GM19372 (cell line): ENCODE data around the gene PCDH8.

Source experiments
- ATAC-seq: cut with Tn5 transposase; IDR thresholded peaks from one replicate; pipeline ENCODE4 v1.9.1; 2021; ENCODE audit warnings: mild to moderate bottlenecking, low read depth, moderate library complexity; ENCODE audit not compliant: unreplicated experiment

Gene PCDH8

GRCh38 chr13:52848455-52849195, at the start of gene PCDH8:
Gene PCDH8 (minus strand): TSS chr13:52848640. CDS start chr13:52848436, 204 bp downstream.
- ATAC-seq: no peak

- ATAC-seq: no peak
These were observed 48.6 kb upstream of the PCDH8 start for GRCh38 chr13:52896827-52897659.

GRCh38 chr13:52894413-52894812, 46.0 kb upstream of the PCDH8 start:
- no peak for ATAC-seq

GRCh38 chr13:52892925-52893324, 44.5 kb upstream of the PCDH8 start:
- no peak for ATAC-seq

GRCh38 chr13:52891706-52892105, 43.3 kb upstream of the PCDH8 start:
- no peak for ATAC-seq

GRCh38 chr13:52887165-52887564, 38.7 kb upstream of the PCDH8 start:
- ATAC-seq: no peak

GRCh38 chr13:52885141-52885540, 36.7 kb upstream of the PCDH8 start:
- ATAC-seq: no peak

- ATAC-seq: no peak
These were observed 36.1 kb upstream of the PCDH8 start for GRCh38 chr13:52884429-52885010.

GRCh38 chr13:52882785-52883184, 34.3 kb upstream of the PCDH8 start:
- ATAC-seq: no peak

GRCh38 chr13:52879950-52880741, 31.7 kb upstream of the PCDH8 start:
- ATAC-seq: no peak

GRCh38 chr13:52878831-52879230, 30.4 kb upstream of the PCDH8 start:
- no peak for ATAC-seq

- no peak for ATAC-seq
These were observed 21.7 kb upstream of the PCDH8 start for GRCh38 chr13:52870143-52870542.

GRCh38 chr13:52869621-52870020, 21.2 kb upstream of the PCDH8 start:
- ATAC-seq: no peak

- ATAC-seq: no peak
These were observed 20.6 kb upstream of the PCDH8 start for GRCh38 chr13:52869050-52869449.

GRCh38 chr13:52868190-52868589, 19.8 kb upstream of the PCDH8 start:
- no peak for ATAC-seq

- no peak for ATAC-seq
These were observed 16.5 kb upstream of the PCDH8 start for GRCh38 chr13:52864941-52865340.

GRCh38 chr13:52862358-52863206, 14.1 kb upstream of the PCDH8 start:
- no peak for ATAC-seq

GRCh38 chr13:52852444-52852843, 4.0 kb upstream of the PCDH8 start:
- no peak for ATAC-seq

GRCh38 chr13:52851137-52851962, 2.9 kb upstream of the PCDH8 start:
- ATAC-seq: peak; percentile 69
